ENCODE data around the gene ZNF775.
"Not testable (repeated sequence)": the region's sequence is repeated elsewhere in the genome, so short reads cannot be mapped to it uniquely, and the experiment has no call there.

The ZNF775 gene

DNA sequence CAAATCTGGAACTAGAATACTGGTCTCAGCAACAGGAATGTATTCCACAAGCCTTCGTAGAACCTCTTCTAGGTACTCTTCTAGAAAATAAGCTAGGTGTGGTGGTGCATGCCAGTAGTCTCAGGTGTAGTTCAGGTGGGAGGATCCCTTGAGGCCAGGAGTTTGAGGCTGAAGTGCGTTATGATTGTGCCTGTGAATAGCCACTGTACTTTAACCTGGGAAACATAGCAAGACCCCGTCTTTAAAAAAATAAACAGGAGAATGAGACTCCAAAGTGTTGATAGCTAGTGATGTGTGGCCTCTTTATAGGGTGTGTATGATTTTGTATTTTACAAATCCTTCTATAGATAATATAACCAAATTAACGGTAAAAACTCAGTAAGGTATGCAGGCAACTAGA lies 1.5 kb upstream of the ZNF775 start:
- no peak for FAIRE-seq
- DNase-seq (ENCODE audit: insufficient read length, low spot score) = no peak
- no peak for TF ChIP-seq POLR2A (IDR thresholded peaks at IDR 0.05; ENCODE audit: low read depth, low read length)

- FAIRE-seq (no peak), DNase-seq (ENCODE audit: insufficient read length, low spot score) (peak; percentile 85)
- TF ChIP-seq POLR2A (IDR thresholded peaks at IDR 0.05; ENCODE audit: low read depth, low read length) = peak; percentile 16; the same call in 1 of the 2 replicates
These were observed 846 bp upstream of the ZNF775 start for GRCh38 chr7:150378115-150378852.

GRCh38 chr7:150379441-150380379 lies 580 bp downstream of the ZNF775 start:
- peak; percentile 48 for DNase-seq (ENCODE audit: insufficient read length, low spot score)
- FAIRE-seq = no peak

GRCh38 chr7:150380463-150380862 lies 1.3 kb downstream of the ZNF775 start:
- DNase-seq (ENCODE audit: insufficient read length, low spot score) (no peak), FAIRE-seq (no peak)
- no peak for TF ChIP-seq POLR2A (IDR thresholded peaks at IDR 0.05; ENCODE audit: low read depth, low read length)

More at GRCh38 chr7:150379441-150380379, 580 bp downstream of the ZNF775 start:
- peak; percentile 23; the same call in 1 of the 2 replicates for TF ChIP-seq POLR2A (IDR thresholded peaks at IDR 0.05; ENCODE audit: low read depth, low read length)

DNA sequence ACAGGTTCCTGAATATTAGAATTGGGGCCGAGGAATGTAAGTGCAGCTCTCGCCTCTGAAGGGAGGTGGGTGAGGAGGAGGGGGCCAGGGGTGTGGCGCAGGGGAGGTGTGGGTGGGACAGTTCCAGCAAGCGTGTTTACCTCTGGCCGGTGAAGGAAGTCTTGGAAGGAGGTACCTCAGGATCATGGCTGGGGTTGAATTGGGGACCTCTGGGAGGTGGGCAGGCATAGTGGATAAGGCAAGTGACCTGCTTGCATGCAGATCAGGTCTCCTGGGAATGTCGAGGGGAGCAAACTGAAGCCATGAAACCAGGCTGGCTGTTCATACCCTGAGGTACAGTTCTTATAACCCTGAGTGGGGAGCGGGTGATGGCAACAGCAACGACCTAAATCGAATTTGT lies 2.0 kb downstream of the ZNF775 start:
- FAIRE-seq = no peak
- no peak for DNase-seq (ENCODE audit: insufficient read length, low spot score)
- no peak for TF ChIP-seq POLR2A (IDR thresholded peaks at IDR 0.05; ENCODE audit: low read depth, low read length)

DNA sequence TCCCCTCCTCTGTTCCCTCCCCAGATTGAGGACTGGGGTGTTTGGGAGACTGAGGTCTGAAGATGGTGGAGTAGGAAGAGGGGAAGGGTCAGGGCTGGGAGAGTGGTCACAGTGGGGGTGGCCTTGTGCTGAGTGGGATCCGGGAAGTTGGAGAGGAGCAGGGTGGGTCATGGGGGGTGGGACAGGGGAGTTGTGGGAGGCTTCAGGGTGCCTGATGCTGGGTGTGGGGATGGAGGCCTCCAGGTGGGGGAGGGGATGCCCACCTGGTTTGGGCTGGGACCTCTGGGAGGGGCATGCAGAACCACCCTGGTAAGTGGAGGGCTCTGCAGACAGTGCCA lies 2.6 kb downstream of the ZNF775 start:
- DNase-seq (ENCODE audit: insufficient read length, low spot score) = no peak
- no peak for FAIRE-seq
- no peak for TF ChIP-seq POLR2A (IDR thresholded peaks at IDR 0.05; ENCODE audit: low read depth, low read length)

DNA sequence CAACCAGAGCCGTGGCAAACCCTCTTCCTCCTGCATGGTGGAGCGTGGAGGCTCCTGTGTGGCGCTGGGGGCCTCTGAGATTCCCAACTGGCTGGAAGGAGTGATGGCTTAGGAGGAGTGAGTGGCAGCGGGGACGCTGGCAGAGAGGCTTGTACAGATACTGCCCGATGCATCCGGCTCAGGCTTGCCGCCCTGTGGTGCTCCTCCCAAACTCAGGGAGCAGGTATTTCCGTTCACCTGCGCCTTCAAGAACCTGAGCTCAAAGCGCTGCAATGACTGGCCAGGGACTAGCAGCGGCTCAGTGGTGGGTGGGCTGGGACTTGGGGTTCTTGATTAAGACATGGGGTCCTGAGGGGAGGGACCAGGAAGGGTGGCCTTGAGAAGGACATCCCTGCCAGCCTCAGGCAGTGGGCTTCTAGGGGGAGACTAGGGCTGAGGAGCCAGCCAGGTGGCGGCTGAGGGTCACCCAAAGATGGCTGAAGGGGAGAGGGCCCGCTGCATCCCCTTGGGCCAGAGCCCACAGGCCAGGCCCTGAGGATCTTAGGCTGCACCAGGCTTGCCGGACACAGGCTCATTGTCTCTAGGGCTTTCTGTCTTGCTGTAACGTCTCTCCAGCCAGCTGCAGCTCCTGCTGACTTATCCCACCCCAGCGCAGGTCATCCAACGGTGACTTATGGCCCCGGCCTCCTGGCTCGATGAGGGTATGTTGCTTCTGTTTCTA lies 3.2 kb downstream of the ZNF775 start:
- no peak for TF ChIP-seq POLR2A (IDR thresholded peaks at IDR 0.05; ENCODE audit: low read depth, low read length)
- no peak for DNase-seq (ENCODE audit: insufficient read length, low spot score)
- FAIRE-seq = no peak

DNA sequence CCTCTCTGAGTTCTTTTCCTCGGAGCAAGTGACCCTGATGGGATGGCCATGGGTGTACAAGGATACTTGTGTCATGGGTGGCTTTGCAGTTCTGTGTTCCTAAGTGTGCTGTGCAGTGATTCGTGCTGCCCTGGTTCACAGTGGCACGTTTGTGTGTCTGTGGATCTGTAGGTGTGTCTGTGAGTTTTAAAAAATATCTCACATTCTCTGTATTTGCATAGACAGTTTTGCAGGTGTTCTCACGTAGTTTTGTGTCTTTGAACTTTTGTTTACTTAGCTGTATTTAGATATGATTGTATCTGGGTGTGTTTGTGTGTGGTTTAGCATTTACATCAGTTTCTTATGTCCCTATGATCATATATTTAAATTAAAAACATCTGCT lies 3.7 kb downstream of the ZNF775 start:
- FAIRE-seq (no peak), DNase-seq (ENCODE audit: insufficient read length, low spot score) (no peak)
- no peak for TF ChIP-seq POLR2A (IDR thresholded peaks at IDR 0.05; ENCODE audit: low read depth, low read length)

GRCh38 chr7:150383710-150384397 lies 4.7 kb downstream of the ZNF775 start:
- FAIRE-seq (no peak), DNase-seq (ENCODE audit: insufficient read length, low spot score) (no peak)
- no peak for TF ChIP-seq POLR2A (IDR thresholded peaks at IDR 0.05; ENCODE audit: low read depth, low read length)

GRCh38 chr7:150384406-150385301 lies 5.5 kb downstream of the ZNF775 start:
- no peak for TF ChIP-seq POLR2A (IDR thresholded peaks at IDR 0.05; ENCODE audit: low read depth, low read length)
- FAIRE-seq (no peak), DNase-seq (ENCODE audit: insufficient read length, low spot score) (no peak)

GRCh38 chr7:150385302-150385723 lies 6.2 kb downstream of the ZNF775 start:
- TF ChIP-seq POLR2A (IDR thresholded peaks at IDR 0.05; ENCODE audit: low read depth, low read length) = no peak
- no peak for DNase-seq (ENCODE audit: insufficient read length, low spot score)
- FAIRE-seq = no peak

DNA sequence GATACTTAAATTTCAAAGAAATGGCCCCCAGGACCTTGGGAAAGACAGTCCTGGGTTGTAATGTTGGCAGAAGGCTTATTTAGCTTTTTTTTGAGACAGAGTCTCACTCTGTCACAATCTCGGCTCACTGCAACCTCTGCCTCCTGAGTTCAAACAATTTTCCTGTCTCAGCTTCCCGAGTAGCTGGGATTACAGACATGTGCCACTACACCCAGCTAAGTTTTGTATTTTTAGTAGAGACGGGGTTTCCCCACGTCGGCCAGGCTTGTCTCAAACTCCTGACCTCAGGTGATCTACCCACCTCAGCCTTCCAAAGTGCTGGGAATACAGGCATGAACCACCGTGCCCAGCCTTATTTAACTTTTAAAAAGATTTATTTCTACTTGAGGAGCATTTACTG lies 6.8 kb downstream of the ZNF775 start:
- DNase-seq (ENCODE audit: insufficient read length, low spot score); FAIRE-seq: not testable (repeated sequence)

- no peak for FAIRE-seq
- no peak for TF ChIP-seq POLR2A (IDR thresholded peaks at IDR 0.05; ENCODE audit: low read depth, low read length)
- DNase-seq (ENCODE audit: insufficient read length, low spot score) = no peak
These were observed 9.2 kb downstream of the ZNF775 start for GRCh38 chr7:150388306-150388705.
